HEK293 (cell line): ENCODE results near the gene CPNE9.

Source experiments
- ATF2 ChIP-seq: fragments of 450-650 bp; formaldehyde crosslinking; IDR thresholded peaks from 2 replicates; pipeline ENCODE4 v1.5.1; 2016; ENCODE audit warnings: missing biosample characterization, missing genetic modification characterization, low read depth
- BCL11A ChIP-seq: fragments of 450-650 bp; formaldehyde crosslinking; IDR thresholded peaks from 2 replicates; pipeline ENCODE4 v1.5.1; 2016; ENCODE audit warnings: low read depth, missing biosample characterization, missing genetic modification characterization
- GLIS2 ChIP-seq: fragments of 450-650 bp; formaldehyde crosslinking; IDR thresholded peaks from 2 replicates; pipeline ENCODE4 v1.5.1; 2016; ENCODE audit warnings: missing biosample characterization, missing genetic modification characterization
- IKZF3 ChIP-seq: fragments of 450-650 bp; IDR thresholded peaks from 2 replicates; pipeline ENCODE4 v1.5.0; 2018; ENCODE audit warnings: missing biosample characterization, mild to moderate bottlenecking, missing genetic modification characterization, moderate library complexity
- KLF1 ChIP-seq: fragments of 450-650 bp; formaldehyde crosslinking; IDR thresholded peaks from 2 replicates; pipeline ENCODE4 v1.5.1; 2016; ENCODE audit warnings: missing biosample characterization, missing genetic modification characterization
- KLF10 ChIP-seq: fragments of 450-650 bp; IDR thresholded peaks from 2 replicates; pipeline ENCODE4 v1.5.1; 2018; ENCODE audit warnings: missing biosample characterization, mild to moderate bottlenecking, missing genetic modification characterization
- KLF8 ChIP-seq: fragments of 450-650 bp; formaldehyde crosslinking; IDR thresholded peaks from 2 replicates; pipeline ENCODE4 v1.5.1; 2016; ENCODE audit warnings: missing biosample characterization, missing genetic modification characterization
- OVOL3 ChIP-seq: fragments of 450-650 bp; formaldehyde crosslinking; IDR thresholded peaks from 2 replicates; pipeline ENCODE4 v1.5.1; 2016; ENCODE audit warnings: missing biosample characterization, missing genetic modification characterization
- PBX3 ChIP-seq: sonication (generic); formaldehyde crosslinking; IDR thresholded peaks from 2 replicates; pipeline ENCODE4 v1.8.1; 2022; ENCODE audit warnings: mild to moderate bottlenecking, moderate library complexity, missing genetic modification reagents
- SCRT1 ChIP-seq: fragments of 450-650 bp; formaldehyde crosslinking; IDR thresholded peaks from 2 replicates; pipeline ENCODE4 v1.5.1; 2016; ENCODE audit warnings: missing biosample characterization, missing genetic modification characterization, borderline replicate concordance
- ZBTB17 ChIP-seq: fragments of 450-650 bp; formaldehyde crosslinking; IDR thresholded peaks from 2 replicates; pipeline ENCODE4 v1.5.1; 2016; ENCODE audit warnings: missing biosample characterization, missing genetic modification characterization
- ZBTB20 ChIP-seq: fragments of 450-650 bp; formaldehyde crosslinking; IDR thresholded peaks from 2 replicates; pipeline ENCODE4 v1.5.1; 2016; ENCODE audit warnings: missing biosample characterization, missing genetic modification characterization
- ZEB2 ChIP-seq: fragments of 450-650 bp; formaldehyde crosslinking; IDR thresholded peaks from 2 replicates; pipeline ENCODE4 v1.5.1; 2016; ENCODE audit warnings: missing biosample characterization, missing genetic modification characterization
- ZFP41 ChIP-seq: fragments of 450-650 bp; formaldehyde crosslinking; IDR thresholded peaks from 2 replicates; pipeline ENCODE4 v1.5.1; 2016; ENCODE audit warnings: missing biosample characterization, missing genetic modification characterization, borderline replicate concordance
- ZIC2 ChIP-seq: fragments of 450-650 bp; formaldehyde crosslinking; IDR thresholded peaks from 2 replicates; pipeline ENCODE4 v1.5.1; 2016; ENCODE audit warnings: missing biosample characterization, missing genetic modification characterization
- ZNF133 ChIP-seq: fragments of 450-650 bp; formaldehyde crosslinking; IDR thresholded peaks from 2 replicates; pipeline ENCODE4 v1.5.1; 2016; ENCODE audit warnings: missing biosample characterization, missing genetic modification characterization
- ZNF169 ChIP-seq: fragments of 450-650 bp; formaldehyde crosslinking; IDR thresholded peaks from 2 replicates; pipeline ENCODE4 v1.5.1; 2016; ENCODE audit warnings: missing biosample characterization, missing genetic modification characterization
- ZNF174 ChIP-seq: fragments of 450-650 bp; formaldehyde crosslinking; IDR thresholded peaks from 2 replicates; pipeline ENCODE4 v1.5.0; 2017; ENCODE audit warnings: missing biosample characterization, mild to moderate bottlenecking, missing genetic modification characterization
- ZNF184 ChIP-seq: fragments of 450-650 bp; IDR thresholded peaks from 2 replicates; pipeline ENCODE4 v1.5.1; 2018; ENCODE audit warnings: missing biosample characterization, mild to moderate bottlenecking, missing genetic modification characterization
- ZNF223 ChIP-seq: fragments of 450-650 bp; formaldehyde crosslinking; IDR thresholded peaks from 2 replicates; pipeline ENCODE4 v1.5.1; 2016; ENCODE audit warnings: missing biosample characterization, missing genetic modification characterization
- ZNF24 ChIP-seq: fragments of 450-650 bp; formaldehyde crosslinking; IDR thresholded peaks from 2 replicates; pipeline ENCODE4 v1.5.1; 2016; ENCODE audit warnings: missing biosample characterization, missing genetic modification characterization
- ZNF335 ChIP-seq: fragments of 450-650 bp; formaldehyde crosslinking; conservative IDR thresholded peaks from 2 replicates; pipeline ENCODE4 v1.5.1; 2016; ENCODE audit warnings: missing biosample characterization, missing genetic modification characterization
- ZNF423 ChIP-seq: fragments of 450-650 bp; formaldehyde crosslinking; IDR thresholded peaks from 2 replicates; pipeline ENCODE4 v1.5.1; 2016; ENCODE audit warnings: missing biosample characterization, missing genetic modification characterization
- ZNF488 ChIP-seq: fragments of 450-650 bp; formaldehyde crosslinking; IDR thresholded peaks from 2 replicates; pipeline ENCODE4 v1.5.1; 2016; ENCODE audit warnings: missing biosample characterization, missing genetic modification characterization
- ZNF596 ChIP-seq: fragments of 450-650 bp; IDR thresholded peaks from 2 replicates; pipeline ENCODE4 v1.5.0; 2018; ENCODE audit warnings: missing biosample characterization, mild to moderate bottlenecking, missing genetic modification characterization, moderate library complexity
- ZNF654 ChIP-seq: fragments of 450-650 bp; formaldehyde crosslinking; IDR thresholded peaks from 2 replicates; pipeline ENCODE4 v1.5.1; 2016; ENCODE audit warnings: low read depth, missing biosample characterization, missing genetic modification characterization
- ZNF660 ChIP-seq: fragments of 450-650 bp; IDR thresholded peaks from 2 replicates; pipeline ENCODE4 v1.5.1; 2018; ENCODE audit warnings: missing biosample characterization, mild to moderate bottlenecking, missing genetic modification characterization
- ZNF692 ChIP-seq: fragments of 450-650 bp; formaldehyde crosslinking; IDR thresholded peaks from 2 replicates; pipeline ENCODE4 v1.5.1; 2016; ENCODE audit warnings: missing biosample characterization, missing genetic modification characterization
- ZNF76 ChIP-seq: fragments of 450-650 bp; formaldehyde crosslinking; IDR thresholded peaks from 2 replicates; pipeline ENCODE4; 2016; ENCODE audit warnings: low read depth, missing biosample characterization, missing genetic modification characterization, borderline replicate concordance
- ZNF777 ChIP-seq: fragments of 450-650 bp; formaldehyde crosslinking; IDR thresholded peaks from 2 replicates; pipeline ENCODE4 v1.5.1; 2017; ENCODE audit warnings: missing biosample characterization, missing genetic modification characterization, borderline replicate concordance
- ZSCAN30 ChIP-seq: fragments of 450-650 bp; IDR thresholded peaks from 2 replicates; pipeline ENCODE4 v1.5.1; 2018; ENCODE audit warnings: missing biosample characterization, mild to moderate bottlenecking, missing genetic modification characterization, moderate library complexity
- TF ChIP-seq, protein P1 (sequence below): fragments of 450-650 bp; IDR thresholded peaks from 2 replicates; pipeline ENCODE4 v1.5.1; 2018; ENCODE audit warnings: missing biosample characterization, mild to moderate bottlenecking, missing genetic modification characterization

CPNE9 gene

DNA sequence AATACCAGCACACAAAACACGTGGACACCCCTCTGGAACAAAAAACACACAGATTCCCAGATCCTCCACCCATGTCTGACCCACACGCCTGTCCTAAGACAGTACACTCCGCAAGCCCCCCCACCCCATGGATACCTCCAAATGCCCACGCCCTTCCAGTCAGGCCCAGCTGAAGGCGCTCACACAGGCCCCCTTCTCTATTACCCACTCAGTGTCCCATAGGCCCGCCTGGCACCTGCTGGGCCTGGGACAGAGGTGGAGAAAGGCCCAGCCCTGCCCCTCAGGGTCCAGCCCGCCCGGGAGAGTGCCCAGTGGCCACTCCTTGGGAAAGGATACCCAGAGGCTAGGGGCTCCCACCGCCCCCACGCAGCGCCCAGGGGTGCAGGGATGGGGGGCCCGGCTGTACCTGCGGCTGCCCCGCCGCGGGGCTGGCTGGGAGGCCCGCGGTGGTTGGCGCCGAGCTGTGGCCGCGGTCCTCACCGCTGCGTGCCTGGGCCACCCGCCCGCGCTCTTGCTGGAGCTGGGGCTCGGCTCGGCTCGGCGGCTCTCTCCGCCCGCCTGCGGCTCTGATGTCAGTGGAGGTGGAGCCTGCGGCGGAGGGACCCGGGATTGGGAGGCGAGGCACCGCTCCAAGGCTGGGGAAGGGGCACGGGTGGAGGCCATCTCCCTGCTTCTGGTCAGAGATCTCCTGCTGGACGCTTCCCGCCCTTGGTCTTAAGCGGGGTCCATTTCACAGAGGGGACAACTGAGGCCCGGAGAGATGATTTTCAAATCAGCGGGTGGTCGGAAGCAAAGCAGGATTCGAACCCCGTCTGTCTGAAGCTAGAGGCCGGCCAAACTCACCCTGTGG is 66.0 kb downstream of the CPNE9 start, which contains the start of gene CAMK1 (continued):
- TF ChIP-seq ATF2 (tag by site-specific recombination) = no peak
- TF ChIP-seq SCRT1 = no peak
- TF ChIP-seq KLF1 (tag by site-specific recombination) = peak; percentile 24
- TF ChIP-seq ZNF692 = peak; percentile 4; the same call in 1 of the 2 replicates
- TF ChIP-seq ZNF335 (tag by site-specific recombination) = peak; percentile 94
- TF ChIP-seq ZNF223 (tag by site-specific recombination) = peak; percentile 91
- TF ChIP-seq ZSCAN30 = peak; percentile 80
- no peak for TF ChIP-seq ZNF24 (tag by site-specific recombination)
- no peak for TF ChIP-seq ZNF654 (tag by site-specific recombination)
- no peak for TF ChIP-seq ZFP41
- peak; percentile 86 for TF ChIP-seq ZIC2 (tag by site-specific recombination)
- peak; percentile 14; the same call in 1 of the 2 replicates for TF ChIP-seq KLF8 (tag by site-specific recombination)
- TF ChIP-seq ZEB2 (tag by site-specific recombination) = 0 out of 2 replicates have a peak, but pooled peaks have one; percentile 23
- TF ChIP-seq ZNF184 (tag by site-specific recombination) = 0 out of 2 replicates have a peak, but pooled peaks have one; percentile 31
- no peak for TF ChIP-seq ZNF133 (tag by site-specific recombination)
- TF ChIP-seq, protein P1, sequence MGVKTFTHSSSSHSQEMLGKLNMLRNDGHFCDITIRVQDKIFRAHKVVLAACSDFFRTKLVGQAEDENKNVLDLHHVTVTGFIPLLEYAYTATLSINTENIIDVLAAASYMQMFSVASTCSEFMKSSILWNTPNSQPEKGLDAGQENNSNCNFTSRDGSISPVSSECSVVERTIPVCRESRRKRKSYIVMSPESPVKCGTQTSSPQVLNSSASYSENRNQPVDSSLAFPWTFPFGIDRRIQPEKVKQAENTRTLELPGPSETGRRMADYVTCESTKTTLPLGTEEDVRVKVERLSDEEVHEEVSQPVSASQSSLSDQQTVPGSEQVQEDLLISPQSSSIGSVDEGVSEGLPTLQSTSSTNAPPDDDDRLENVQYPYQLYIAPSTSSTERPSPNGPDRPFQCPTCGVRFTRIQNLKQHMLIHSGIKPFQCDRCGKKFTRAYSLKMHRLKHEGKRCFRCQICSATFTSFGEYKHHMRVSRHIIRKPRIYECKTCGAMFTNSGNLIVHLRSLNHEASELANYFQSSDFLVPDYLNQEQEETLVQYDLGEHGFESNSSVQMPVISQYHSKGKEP (tag by site-specific recombination) = no peak
- no peak for TF ChIP-seq ZNF174 (tag by site-specific recombination)
- TF ChIP-seq ZNF777 (tag by site-specific recombination) = no peak
- TF ChIP-seq ZNF596 = peak; percentile 55; the same call in 1 of the 2 replicates
- no peak for TF ChIP-seq BCL11A (tag by site-specific recombination)
- TF ChIP-seq PBX3 (CRISPR knock-in tag) = peak; percentile 66; the same call in 1 of the 2 replicates
- TF ChIP-seq ZNF423 (tag by site-specific recombination) = peak; percentile 86
- TF ChIP-seq ZNF660 (tag by site-specific recombination) = peak; percentile 59; the same call in 1 of the 2 replicates
- peak; percentile 92 for TF ChIP-seq ZBTB20
- TF ChIP-seq ZNF169 (tag by site-specific recombination) = no peak
- peak; percentile 82 for TF ChIP-seq IKZF3 (tag by site-specific recombination)
- TF ChIP-seq KLF10 (tag by site-specific recombination) = peak; percentile 63; the same call in 1 of the 2 replicates
- peak; percentile 20 for TF ChIP-seq ZBTB17
- peak; percentile 67; the same call in 1 of the 2 replicates for TF ChIP-seq GLIS2
- peak; percentile 58; the same call in 1 of the 2 replicates for TF ChIP-seq ZNF76 (tag by site-specific recombination)
- TF ChIP-seq OVOL3 (tag by site-specific recombination) = no peak
- TF ChIP-seq ZNF488 (tag by site-specific recombination) = no peak
